Measurements from ENCODE around the gene BATF3. TPM values are rescaled to one million over a fixed set of nuclear protein-coding genes. Genes with fewer than 3 reads are reported as not detected.

Gene BATF3
- polyA plus RNA-seq, 2 of the 4 experiments (the other 2 are of a cell fraction): 6.4 to 8.9 TPM

DNA sequence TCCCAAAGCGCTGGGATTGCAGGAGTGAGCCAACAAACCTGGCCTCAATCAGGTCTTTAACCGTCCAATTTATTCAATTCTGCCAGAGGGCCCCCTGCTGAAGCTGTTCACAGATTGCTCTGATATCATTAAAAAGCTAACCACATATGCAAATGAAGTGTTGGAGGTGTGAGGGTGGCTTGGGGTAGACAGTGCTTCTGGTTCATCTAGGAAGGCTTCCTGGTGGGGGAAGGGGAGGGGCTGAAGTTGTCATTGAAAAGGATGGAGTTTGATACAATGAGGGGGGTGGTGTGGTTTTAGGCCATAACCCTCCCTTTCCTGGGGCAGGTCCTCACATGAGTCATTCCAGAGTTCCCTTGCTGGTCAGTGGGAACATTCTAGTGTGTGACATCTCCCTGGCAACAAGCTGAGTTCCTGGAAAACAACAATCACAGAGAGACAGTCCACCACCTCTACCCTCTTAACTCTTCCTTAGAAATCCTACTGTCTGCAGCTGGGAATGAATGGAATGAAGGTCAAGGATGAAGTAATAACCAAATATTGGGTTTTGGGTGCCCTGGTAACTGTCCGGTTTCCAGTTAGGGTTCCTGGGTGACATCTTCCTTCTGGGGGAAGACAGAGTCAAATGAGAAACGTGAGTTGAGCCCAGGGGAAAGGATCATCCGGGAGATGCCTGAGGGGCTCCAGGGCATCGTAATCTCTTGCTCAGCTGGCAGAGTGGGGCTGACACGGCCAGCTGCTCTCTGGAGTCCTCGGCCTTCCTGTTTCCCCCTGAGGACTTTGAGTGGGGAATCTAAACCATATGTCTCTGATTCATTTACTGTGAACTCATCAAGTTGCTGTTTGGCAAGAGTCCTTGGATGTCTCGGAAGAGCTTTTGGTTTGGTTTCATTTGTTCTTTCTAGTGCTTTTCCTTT, 32.2 kb downstream of the BATF3 start:
- DNase-seq (ENCODE audit: low read depth in 1 of 2, low spot score in 1 of 2) (peak; percentile 78 to 92), FAIRE-seq (no peak), ATAC-seq (peak; percentile 69 to 75)
- peak overlapping the region; percentile 91 for H3K4me2 ChIP-seq
- H3K4me3 ChIP-seq: peak overlapping the region; percentile 26; the same call in 2 of the 3 replicates
- no peaks in the 10 kb centered on the region for H3K9me3 ChIP-seq
- POLR2A ChIA-PET: interaction anchor here (1.1 to 2.0 kb wide), 5 partner anchors 32 to 124 kb away, joined by 4 to 9 read pairs (median 4); partner anchors contain the start of genes ATF3, BATF3, NSL1 and TATDN3
- TF ChIP-seq NFE2L2 (conservative IDR thresholded peaks at IDR 0.05; ENCODE audit: low read length) (no peak), CEBPB (IDR thresholded peaks at IDR 0.05) (peak; percentile 32 to 70; a peak in 2 of 4 replicates), BCL3 (IDR thresholded peaks at IDR 0.05) (0 out of 3 replicates have a peak, but pooled peaks have one; percentile 41), EP300 (IDR thresholded peaks at IDR 0.05) (peak in 1 of 2 experiments; percentile 62; a peak in 1 of 5 replicates), HOXA7 (CRISPR knock-in tag; IDR thresholded peaks at IDR 0.05) (no peak), JUN (IDR thresholded peaks at IDR 0.05) (peak in 1 of 2 experiments; percentile 42; a peak in 1 of 5 replicates), JUNB (IDR thresholded peaks at IDR 0.05) (peak; percentile 63; the same call in 1 of the 2 replicates), ATOH8 (CRISPR knock-in tag; IDR thresholded peaks at IDR 0.05; ENCODE audit: low read depth) (no peak), POLR2A (IDR thresholded peaks at IDR 0.05; ENCODE audit: low read length) (no peak), MAZ (IDR thresholded peaks at IDR 0.05; ENCODE audit: borderline replicate concordance, low read depth, low read length) (no peak), HES2 (IDR thresholded peaks at IDR 0.05) (no peak), ZSCAN20 (CRISPR knock-in tag; IDR thresholded peaks at IDR 0.05) (no peak), GATA3 (IDR thresholded peaks at IDR 0.05; ENCODE audit: borderline replicate concordance) (peak; percentile 45; the same call in 1 of the 2 replicates), ZFP36 (IDR thresholded peaks at IDR 0.05; ENCODE audit: borderline replicate concordance, partially characterized antibody) (no peak), FOSL2 (IDR thresholded peaks at IDR 0.05) (peak; percentile 29; the same call in 1 of the 2 replicates), FOSL2 (CRISPR knock-in tag; IDR thresholded peaks at IDR 0.05) (peak; percentile 81), E2F6 (IDR thresholded peaks at IDR 0.05; ENCODE audit: borderline replicate concordance, low read depth) (no peak), RNF2 (IDR thresholded peaks at IDR 0.05; ENCODE audit: borderline replicate concordance, low read depth) (no peak), HOXB13 (CRISPR knock-in tag; IDR thresholded peaks at IDR 0.05; ENCODE audit: low read depth) (no peak), RFX5 (IDR thresholded peaks at IDR 0.05) (no peak)
- TF ChIP-seq, protein P1, sequence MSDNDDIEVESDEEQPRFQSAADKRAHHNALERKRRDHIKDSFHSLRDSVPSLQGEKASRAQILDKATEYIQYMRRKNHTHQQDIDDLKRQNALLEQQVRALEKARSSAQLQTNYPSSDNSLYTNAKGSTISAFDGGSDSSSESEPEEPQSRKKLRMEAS (IDR thresholded peaks at IDR 0.05): 0 out of 2 replicates have a peak, but pooled peaks have one; percentile 14
- WGBS (ENCODE audit: missing lambda C conversion rate): 28% methylated on average over 9 of the region's 9 CpGs
- peak overlapping the region; percentile 74 to 81 for H3K27ac ChIP-seq
- CTCF ChIA-PET: interaction anchor here (0.6 to 5.3 kb wide), 16 partner anchors 10 to 328 kb away, joined by 3 to 115 read pairs (median 4); no protein-coding TSS in a partner anchor
- peaks cover 53% of the 10 kb centered on the region for H3K4me1 ChIP-seq

GRCh38 chr1:212666116-212666775, 33.4 kb downstream of the BATF3 start:
- DNase-seq (ENCODE audit: low read depth in 1 of 2, low spot score in 1 of 2) (no peak), ATAC-seq (no peak), FAIRE-seq (no peak)
- no peak for TF ChIP-seq RFX5 (IDR thresholded peaks at IDR 0.05)
- no peak for TF ChIP-seq HOXB13 (CRISPR knock-in tag; IDR thresholded peaks at IDR 0.05; ENCODE audit: low read depth)
- TF ChIP-seq TP53 (CRISPR knock-in tag; IDR thresholded peaks at IDR 0.05): no peak
- TF ChIP-seq USF2 (IDR thresholded peaks at IDR 0.05): no peak
- TF ChIP-seq JUNB (IDR thresholded peaks at IDR 0.05): no peak
- TF ChIP-seq MAZ (IDR thresholded peaks at IDR 0.05; ENCODE audit: borderline replicate concordance, low read depth, low read length): no peak
- TF ChIP-seq GATA3 (IDR thresholded peaks at IDR 0.05; ENCODE audit: borderline replicate concordance): no peak
- no peak for TF ChIP-seq CHD4 (IDR thresholded peaks at IDR 0.05; ENCODE audit: borderline replicate concordance)
- no peak for TF ChIP-seq RCOR1 (IDR thresholded peaks at IDR 0.05; ENCODE audit: low read depth, low read length)
- no peak for TF ChIP-seq SMC3 (IDR thresholded peaks at IDR 0.05)
- no peak overlapping the region for H3K4me3 ChIP-seq
- peak overlapping the region; percentile 91 for H3K4me2 ChIP-seq
- 80% methylated on average over 10 of the region's 10 CpGs for whole genome bisulfite sequencing (ENCODE audit: missing lambda C conversion rate)
- ChIA-PET POLR2A (interaction anchor here (1.3 to 2.3 kb wide), 2 partner anchors 35 to 57 kb away, joined by 3 to 17 read pairs; partner anchors contain the start of gene ATF3), CTCF (interaction anchor here (0.6 to 5.3 kb wide), 34 partner anchors 10 to 338 kb away, joined by 3 to 115 read pairs (median 10); partner anchors contain the start of genes BATF3, NSL1 and TATDN3)
- H3K9me3 ChIP-seq: no peaks in the 10 kb centered on the region
- peak overlapping the region; percentile 74 to 81 for H3K27ac ChIP-seq
- peaks cover 44% of the 10 kb centered on the region for H3K4me1 ChIP-seq
